Psoas muscle (tissue), 8 donors: Measurements from ENCODE around the gene HOXB9. TPM values are rescaled to one million over a fixed set of nuclear protein-coding genes. Genes with fewer than 3 reads are reported as not detected.

Source experiments
- ATAC-seq, 4 donors: fragments of 200-7000 bp; cut with Tn5 transposase; one replicate each; pipeline ENCODE4 v1.9.1; 2020; ENCODE audit warnings: moderate library complexity in 3 of 4, mild to moderate bottlenecking in 2 of 4
- DNase-seq, 2 donors: peaks; one replicate each; pipeline ENCODE4 v3.0.0-alpha.2; 2020
- H3K27ac ChIP-seq: fragments of 200-600 bp; one replicate; pipeline ENCODE4 v1.8.0; 2022
- H3K27me3 ChIP-seq, 3 donors: fragments of 200-600 bp in 1 of 3; one replicate each; pipeline versions ENCODE4 v1.6.1 to v1.8.0; 2013 to 2022; ENCODE audit warnings: low read length in 2 of 3, mild to moderate bottlenecking in 2 of 3, moderate library complexity in 1 of 3; ENCODE audit not compliant: insufficient read depth in 3 of 3
- H3K36me3 ChIP-seq, 2 donors: fragments of 200-600 bp in 1 of 2; one replicate each; pipeline versions ENCODE4 v1.6.1 to v1.8.0; 2013 to 2022; ENCODE audit warnings: low read depth in 1 of 2, mild to moderate bottlenecking in 1 of 2, moderate library complexity in 1 of 2; ENCODE audit not compliant: insufficient read depth in 1 of 2
- H3K4me1 ChIP-seq: fragments of 200-600 bp; one replicate; pipeline ENCODE4 v1.8.0; 2022
- H3K4me3 ChIP-seq: fragments of 200-600 bp; one replicate; pipeline ENCODE4 v1.8.0; 2022; ENCODE audit warnings: mild to moderate bottlenecking
- H3K9me3 ChIP-seq: fragments of 200-600 bp; one replicate; pipeline ENCODE4 v1.8.0; 2022
- CTCF ChIP-seq: fragments of 200-600 bp; IDR thresholded peaks from one replicate; pipeline ENCODE4 v1.8.0; 2022; ENCODE audit warnings: antibody characterized with exemption
- WGBS, 3 donors: extraction: QIAGEN DNeasy Blood & Tissue Kit; methylation state at CpG; one replicate each; pipeline versions ENCODE4 v1.1.6 to v1.1.7; 2013; 5-methylcytosine and 5-hydroxymethylcytosine counted together
- intact Hi-C, 2 donors: fragments of 100-400 bp; cut with DNase I; formaldehyde crosslinking; loops; one replicate each; pipeline versions ENCODE4 v1.11.0 to v1.14.2; 2022
- polyA plus RNA-seq, 3 donors: library from polyadenylated mRNA; stranded (reverse); fragments of 200-250 nt; gene quantifications; one replicate each; pipeline ENCODE4 v1.2.3, GENCODE V29; 2013
- total RNA-seq, 4 donors: library from RNA; stranded (reverse); fragmentation: NEBNext Ultra II Directional in 2 of 4; extraction: Animal tissue kit (Norgen Biotek cat#: 25700) in 2 of 4; gene quantifications; one replicate each; pipeline versions ENCODE4 v1.2.1 to v1.2.4, GENCODE V29; 2021 to 2023
- donor health status: healthy with polysubstance abuse.
- donor health status: DM: no; HTN: no; CAD: no; lungs with moderate emphysema.
- donor health status: Bipolar disorder and iron deficiency.
- donor health status: healthy.
- donor health status: DM: yes; HTN: yes; CAD: no.
- donor health status: DM: no; HTN: no; CAD: no.
- donor health status: DM: no; HTN: no; CAD: no.
- donor health status: DM: yes; HTN: yes; CAD: no.

The HOXB9 gene
- total and polyA plus RNA-seq, 7 donors = 0.01 to 0.10 (median 0.03) TPM; not detected in 4

DNA sequence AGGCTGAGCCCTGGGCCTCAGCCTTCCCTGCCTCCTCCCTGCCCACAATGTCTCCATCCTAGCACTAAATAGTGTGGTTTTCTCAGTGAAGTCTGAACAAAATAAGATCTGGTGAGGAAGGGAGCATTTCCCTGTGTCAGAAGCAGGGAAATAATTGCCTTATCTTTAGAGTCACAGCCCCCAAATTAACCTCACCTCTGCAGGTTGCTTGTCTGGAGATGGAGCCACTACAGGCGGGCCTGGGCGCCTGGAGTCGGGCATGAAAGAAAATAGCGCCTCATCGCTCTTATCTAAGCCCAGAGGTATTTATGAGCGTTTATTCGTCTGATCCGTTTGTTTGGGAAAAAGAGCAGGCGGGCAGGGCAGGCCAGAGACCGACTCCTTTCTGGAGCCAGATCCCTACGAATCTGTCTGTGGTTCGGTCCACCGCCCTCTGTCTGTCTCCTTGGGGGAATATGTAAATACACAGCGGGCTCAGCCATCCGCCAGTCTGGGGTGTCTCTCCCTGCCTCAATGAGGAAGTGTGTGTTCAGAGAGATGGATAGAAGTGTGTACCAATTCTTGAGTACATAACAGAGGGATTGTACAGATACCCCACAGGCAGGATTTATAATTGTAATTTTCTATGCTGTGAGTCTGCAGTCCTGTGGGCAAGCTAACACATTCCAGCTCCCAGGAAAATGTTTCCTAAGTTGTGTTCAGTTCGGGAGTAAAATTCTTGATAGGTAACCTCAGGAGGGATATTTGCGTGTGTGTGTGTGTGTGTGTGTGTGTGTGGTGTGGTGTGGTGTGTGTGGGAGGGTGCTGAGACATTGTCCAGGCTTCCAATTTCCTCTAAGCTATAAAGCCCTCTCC, 25.7 kb downstream of the HOXB9 start:
- Histone ChIP-seq H3K9me3 (no peaks in the 10 kb centered on the region), H3K27ac (no peak overlapping the region), H3K27me3 (peaks cover 0 to 93% (median 43%) of the 10 kb centered on the region in 3 donors), H3K4me3 (no peak overlapping the region), H3K36me3 (no peaks in the 10 kb centered on the region), H3K4me1 (peaks cover 10% of the 10 kb centered on the region)
- intact Hi-C loops = no loop called here
- TF ChIP-seq CTCF = no peak
- WGBS, 3 donors = 70 to 79% (median 74%) methylated on average over 17 of the region's 17 CpGs
- DNase-seq (no peak), ATAC-seq (no peak)

DNA sequence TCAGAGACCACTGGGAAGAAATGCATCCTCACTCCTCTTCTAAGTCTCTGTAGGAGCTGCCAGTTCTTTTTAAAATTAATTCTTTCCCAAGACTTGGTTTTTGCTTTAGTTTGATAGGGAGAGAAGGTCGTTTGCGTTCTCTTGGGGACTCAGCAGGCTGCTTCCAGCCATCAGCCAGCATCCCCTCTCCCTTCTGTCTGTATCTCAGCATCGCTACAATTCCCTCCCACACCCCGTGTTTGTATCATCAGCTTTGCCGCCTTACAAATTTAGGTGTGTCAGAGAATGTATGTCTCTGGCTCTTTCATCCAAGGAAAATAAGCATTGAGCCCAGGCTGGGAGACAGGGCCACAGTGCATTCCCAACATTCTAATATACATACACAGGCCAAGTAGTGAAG, 26.8 kb downstream of the HOXB9 start:
- TF ChIP-seq CTCF = no peak
- Histone ChIP-seq H3K27ac (no peak overlapping the region), H3K27me3 (peaks cover 0 to 93% (median 47%) of the 10 kb centered on the region in 3 donors), H3K4me3 (no peak overlapping the region), H3K36me3 (no peaks in the 10 kb centered on the region), H3K9me3 (no peaks in the 10 kb centered on the region), H3K4me1 (peaks cover 10% of the 10 kb centered on the region)
- ATAC-seq (no peak), DNase-seq (no peak)
- 77 to 81% (median 77%) methylated on average over 5 of the region's 5 CpGs for WGBS, 3 donors
- intact Hi-C loops = loop anchor here in 1 of 2 donors (10.0 kb wide), 1 partner anchor 575 kb away; no protein-coding TSS in a partner anchor

DNA sequence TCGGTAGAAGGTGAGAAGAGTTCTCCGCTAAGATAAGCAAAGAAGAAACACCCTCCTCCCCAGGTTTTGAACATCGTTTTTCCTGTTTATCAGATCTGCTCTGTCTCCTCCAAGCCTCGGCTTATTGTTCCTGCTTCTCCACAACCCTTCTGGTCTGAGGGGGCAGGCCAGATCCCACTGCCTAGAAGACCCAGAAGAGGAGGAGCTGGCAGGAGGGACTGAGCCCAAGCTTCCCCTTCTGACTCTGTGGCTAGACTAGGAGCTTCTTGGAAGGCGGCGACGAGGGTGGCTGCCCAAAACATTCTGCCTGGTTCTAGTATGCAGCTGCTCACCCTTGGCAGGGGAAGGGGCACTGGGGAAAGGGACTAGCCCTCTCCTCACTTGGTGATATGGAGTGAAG, 27.4 kb downstream of the HOXB9 start:
- H3K9me3 ChIP-seq = no peaks in the 10 kb centered on the region
- no peak for TF ChIP-seq CTCF
- no peak for DNase-seq
- WGBS, 3 donors = 28 to 40% (median 32%) methylated on average over 7 of the region's 7 CpGs
- intact Hi-C loops = loop anchor here in 1 of 2 donors (10.0 kb wide), 1 partner anchor 574 kb away; no protein-coding TSS in a partner anchor
- no peak overlapping the region for H3K27ac ChIP-seq
- peak overlapping the region; percentile 73 for H3K4me3 ChIP-seq
- peaks cover 0 to 93% (median 45%) of the 10 kb centered on the region in 3 donors for H3K27me3 ChIP-seq
- ATAC-seq = no peak
- H3K4me1 ChIP-seq = peaks cover 10% of the 10 kb centered on the region
- H3K36me3 ChIP-seq = no peaks in the 10 kb centered on the region

GRCh38 chr17:48597778-48598631, 28.2 kb downstream of the HOXB9 start:
- TF ChIP-seq CTCF = no peak
- WGBS, 3 donors = 1 to 4% (median 2%) methylated on average over 55 to 68 of the region's 68 CpGs
- Histone ChIP-seq H3K27me3 (peaks cover 0 to 91% (median 47%) of the 10 kb centered on the region in 3 donors), H3K36me3 (no peaks in the 10 kb centered on the region), H3K4me1 (peaks cover 10% of the 10 kb centered on the region), H3K9me3 (no peaks in the 10 kb centered on the region), H3K27ac (peak overlapping the region; percentile 68), H3K4me3 (peak overlapping the region; percentile 73)
- intact Hi-C loops = loop anchor here in 1 of 2 donors (10.0 kb wide), 1 partner anchor 573 kb away; no protein-coding TSS in a partner anchor
- peak; percentile 46 to 60 (median 52) for ATAC-seq
- peak; percentile 76 to 78 for DNase-seq
